Measurements from ENCODE around the gene FOXF1. TPM values are rescaled to one million over a fixed set of nuclear protein-coding genes. Genes with fewer than 3 reads are reported as not detected.

The FOXF1 gene
- total and polyA plus RNA-seq, 9 of the 15 experiments (the other 6 are each of a cell fraction or from before 2014, with no cell fraction given) = 0.04 TPM; not detected in 8

DNA sequence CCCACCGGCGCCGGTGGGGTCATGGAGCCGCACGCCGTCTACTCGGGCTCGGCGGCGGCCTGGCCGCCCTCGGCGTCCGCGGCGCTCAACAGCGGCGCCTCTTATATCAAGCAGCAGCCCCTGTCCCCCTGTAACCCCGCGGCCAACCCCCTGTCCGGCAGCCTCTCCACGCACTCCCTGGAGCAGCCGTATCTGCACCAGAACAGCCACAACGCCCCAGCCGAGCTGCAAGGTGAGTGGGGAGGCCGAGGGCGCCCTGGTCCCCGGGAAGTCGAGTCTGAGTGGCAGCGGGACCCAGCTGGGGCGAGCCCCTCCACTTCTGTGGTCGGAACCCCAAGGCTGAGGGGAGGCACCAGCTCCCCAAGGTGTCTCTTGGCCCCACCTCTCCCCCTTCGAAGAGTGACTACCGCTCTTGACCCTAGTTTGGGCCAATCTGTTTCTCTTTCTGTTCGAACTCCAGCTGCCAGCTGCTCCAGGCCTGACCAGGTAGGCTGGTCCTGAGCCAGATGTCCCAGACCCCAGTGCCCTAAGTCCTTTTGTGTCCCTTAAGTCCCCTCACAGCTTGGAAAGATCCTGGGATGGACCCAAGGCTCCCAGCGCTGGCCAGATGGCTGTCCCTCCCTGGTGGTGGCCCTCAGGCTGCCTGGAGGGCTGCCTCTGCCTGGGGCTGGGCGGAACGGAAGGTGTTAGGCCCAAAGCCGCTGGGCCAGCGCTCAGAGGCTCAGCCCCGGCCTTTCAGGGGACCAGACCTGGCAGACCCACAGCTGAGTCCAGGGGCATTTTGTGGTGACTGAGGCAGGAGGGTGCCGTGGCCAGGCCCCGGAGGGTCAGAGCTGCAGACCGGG, 1.2 kb downstream of the FOXF1 start:
- Histone ChIP-seq H3K79me2 (ENCODE audit: control insufficient read depth, insufficient read depth, low read length) (no peaks in the 10 kb centered on the region), H3K9me3 (replicated peaks; ENCODE audit: control insufficient read depth, insufficient read depth, low read depth, low read length) (no peaks in the 10 kb centered on the region), H3K36me3 (ENCODE audit: control insufficient read depth, insufficient read depth, low read length) (no peaks in the 10 kb centered on the region), H3K4me1 (replicated peaks in 1 of 2; ENCODE audit: control insufficient read depth in 2 of 2, insufficient read depth in 2 of 2, low read length in 2 of 2) (peaks cover 0 to 11% of the 10 kb centered on the region in 2 experiments; a peak in 2 of 5 replicates), H4K20me1 (replicated peaks; ENCODE audit: control insufficient read depth, insufficient read depth, low read length) (no peaks in the 10 kb centered on the region), H3K9ac (ENCODE audit: insufficient read depth in 1 of 2, low read depth in 2 of 2, low read length in 2 of 2) (no peak overlapping the region), H3K9me1 (ENCODE audit: control insufficient read depth, insufficient read depth, low read length) (no peaks in the 10 kb centered on the region), H3K4me3 (no peak overlapping the region), H2AFZ (ENCODE audit: low read depth, low read length) (no peak overlapping the region), H3K27me3 (ENCODE audit: control insufficient read depth in 2 of 2, insufficient read depth in 2 of 2, low read length in 2 of 2) (peaks cover 26 to 56% of the 10 kb centered on the region in 2 experiments; a peak in 4 of 5 replicates), H3K27ac (ENCODE audit: extremely low read depth, low read depth, low read length) (no peak overlapping the region), H3K4me2 (ENCODE audit: insufficient read depth, low read length) (no peak overlapping the region)
- WGBS (ENCODE audit: insufficient coverage, low coverage, missing lambda C conversion rate) = 9% methylated on average over 20 of the region's 44 CpGs
- intact Hi-C loops (cut with micrococcal nuclease) = loop anchor here (10.0 kb wide), 1 partner anchor 467 kb away; no protein-coding TSS in a partner anchor
- FAIRE-seq = no peak
- no peak for ATAC-seq
- TF ChIP-seq MCM2 (IDR thresholded peaks at IDR 0.05; ENCODE audit: low read depth) (no peak), JUN (IDR thresholded peaks at IDR 0.05; ENCODE audit: borderline replicate concordance, low read depth, low read length) (no peak), JUN (CRISPR knock-in tag; IDR thresholded peaks at IDR 0.05; ENCODE audit: borderline replicate concordance) (no peak)
- ChIA-PET CTCF (ENCODE audit: low intra/inter-chr PET ratio) (no interaction called here), POLR2A (interaction anchor here (0.6 kb wide), 1 partner anchor 183 kb away, joined by 3 read pairs; no protein-coding TSS in a partner anchor)
- BruUV-seq (replicated peaks) = no TSS peak
- DNase-seq (ENCODE audit: extremely low read depth in 1 of 4, low spot score in 3 of 4) = no peak
- in situ Hi-C loops (cut with MboI) = loop anchor here (10.0 kb wide), 2 partner anchors 467 to 687 kb away; no protein-coding TSS in a partner anchor

Measured in K562 (cell line).